Measurements from ENCODE around the gene CLASP1.
"Not testable (repeated sequence)": the region's sequence is repeated elsewhere in the genome, so short reads cannot be mapped to it uniquely, and the experiment has no call there.

The CLASP1 gene

DNA sequence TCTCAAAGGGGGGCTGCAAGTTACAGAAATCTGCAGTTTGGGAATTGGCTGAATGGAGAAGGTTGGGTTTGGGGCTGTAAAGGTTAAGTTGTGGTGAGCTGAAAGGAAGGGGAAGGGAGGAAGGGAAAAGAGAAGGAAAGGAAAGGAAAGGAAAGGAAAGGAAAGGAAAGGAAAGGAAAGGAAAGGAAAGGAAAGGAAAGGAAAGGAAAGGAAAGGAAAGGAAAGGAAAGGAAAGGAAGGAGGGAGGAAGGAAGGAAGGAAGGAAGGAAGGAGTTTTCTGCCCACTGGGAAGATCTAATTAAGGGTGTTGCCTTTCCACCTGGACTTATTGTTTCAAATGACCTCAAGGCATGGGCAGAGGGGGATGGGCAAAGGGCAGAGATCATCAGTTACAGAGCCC, 348.1 kb downstream of the CLASP1 start:
- not testable (repeated sequence) for DNase-seq

DNA sequence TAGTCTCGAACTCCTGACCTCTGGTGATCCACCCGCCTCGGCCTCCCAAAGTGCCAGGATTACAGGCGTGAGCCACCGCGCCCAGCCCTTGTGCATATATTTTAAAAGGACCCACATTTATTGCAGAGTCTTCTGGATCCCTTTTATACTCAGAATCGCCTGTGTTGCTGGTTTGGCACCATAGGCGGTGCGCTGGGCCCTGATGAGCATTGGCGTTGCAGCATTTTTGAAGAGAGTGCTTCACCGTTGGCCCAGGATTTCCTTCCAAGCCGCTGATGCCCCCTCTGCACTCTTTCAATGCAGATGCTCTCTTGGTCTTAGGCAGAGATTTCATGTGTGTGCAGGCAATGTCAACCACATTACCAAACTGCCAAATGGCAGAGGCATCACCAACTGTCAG, 350.8 kb downstream of the CLASP1 start:
- DNase-seq: no peak

DNA sequence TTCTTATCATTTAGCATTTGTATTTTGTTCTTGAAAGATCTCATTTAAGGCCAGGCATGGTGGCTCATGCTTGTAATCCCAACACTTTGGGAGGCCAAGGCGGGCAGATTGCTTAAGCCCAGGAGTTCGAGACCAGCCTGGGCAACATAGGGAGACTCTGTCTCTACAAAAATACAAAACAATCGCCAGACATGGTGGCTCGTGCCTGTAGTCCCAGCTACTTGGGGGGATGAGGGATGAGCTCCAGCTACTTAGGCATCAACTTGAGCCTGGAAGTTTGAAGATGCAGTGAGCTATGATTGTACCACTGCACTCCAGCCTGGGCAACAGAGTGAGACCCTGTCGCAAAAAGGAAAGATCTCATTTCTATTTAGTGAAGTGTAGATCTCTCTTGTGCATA, 351.4 kb downstream of the CLASP1 start:
- DNase-seq: not testable (repeated sequence)

DNA sequence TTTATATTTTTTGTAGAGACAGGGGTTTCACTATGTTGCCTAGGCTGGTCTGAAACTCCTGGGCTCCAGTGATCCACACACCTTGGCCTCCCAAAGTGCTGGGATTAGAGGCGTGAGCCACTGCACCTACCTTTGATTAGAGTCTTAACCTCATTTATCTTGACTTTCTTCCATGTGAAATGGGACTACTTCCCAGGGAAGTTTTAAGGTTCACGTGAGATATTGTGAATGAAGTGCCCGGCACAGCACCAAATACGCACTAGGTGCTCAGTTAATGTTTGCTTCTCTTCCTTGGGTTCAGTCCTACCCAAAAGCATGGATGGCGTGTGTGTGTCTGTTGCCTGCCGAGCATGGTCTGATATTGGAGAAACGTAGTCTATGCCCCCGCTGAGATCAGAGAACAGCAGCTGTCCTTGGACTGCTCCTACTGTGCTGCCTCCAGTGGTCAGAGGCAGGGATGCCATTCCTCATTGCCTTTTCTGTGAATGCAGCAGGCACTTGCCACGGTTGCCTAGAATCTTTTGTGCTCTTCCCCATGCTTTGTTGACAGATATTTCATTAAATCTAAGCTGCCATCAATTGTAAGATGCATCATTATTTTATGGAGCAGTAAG, 351.9 kb downstream of the CLASP1 start:
- DNase-seq: no peak

DNA sequence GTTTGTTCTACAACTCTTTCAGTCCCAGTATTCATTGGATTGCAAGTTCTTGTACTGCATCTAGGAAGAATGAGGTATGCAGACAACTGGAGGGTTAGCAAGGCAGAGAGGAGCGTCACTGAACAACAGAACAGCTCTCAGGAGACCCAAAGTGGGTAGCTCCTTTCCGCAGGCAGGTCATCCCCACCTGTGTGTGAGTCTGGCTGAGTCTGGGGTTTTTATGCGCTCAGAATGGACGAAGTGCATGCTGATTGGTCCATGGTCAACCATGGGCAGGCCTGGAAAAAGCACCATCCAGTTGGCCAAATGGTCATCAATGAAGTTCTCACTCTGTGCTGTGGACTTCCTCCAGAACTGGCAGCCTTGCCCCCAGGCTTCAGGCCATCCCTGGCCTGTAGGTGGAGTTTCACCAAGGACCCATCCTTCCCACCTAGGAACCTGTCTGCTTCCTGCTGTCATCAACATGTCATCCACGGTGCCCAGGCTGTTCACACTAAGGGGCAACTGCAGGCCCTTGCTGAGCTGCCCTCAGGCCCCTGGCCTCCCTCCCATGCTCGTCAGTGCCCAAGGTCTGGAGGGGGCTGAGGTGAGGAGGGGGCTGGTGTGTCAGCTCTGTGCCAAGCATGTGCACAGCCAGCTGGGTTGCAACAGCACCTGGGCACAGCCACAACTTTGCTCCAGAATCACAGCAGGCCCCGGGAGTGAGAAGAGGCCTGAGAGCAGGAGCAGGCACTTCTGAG, 353.2 kb downstream of the CLASP1 start:
- DNase-seq: no peak

DNA sequence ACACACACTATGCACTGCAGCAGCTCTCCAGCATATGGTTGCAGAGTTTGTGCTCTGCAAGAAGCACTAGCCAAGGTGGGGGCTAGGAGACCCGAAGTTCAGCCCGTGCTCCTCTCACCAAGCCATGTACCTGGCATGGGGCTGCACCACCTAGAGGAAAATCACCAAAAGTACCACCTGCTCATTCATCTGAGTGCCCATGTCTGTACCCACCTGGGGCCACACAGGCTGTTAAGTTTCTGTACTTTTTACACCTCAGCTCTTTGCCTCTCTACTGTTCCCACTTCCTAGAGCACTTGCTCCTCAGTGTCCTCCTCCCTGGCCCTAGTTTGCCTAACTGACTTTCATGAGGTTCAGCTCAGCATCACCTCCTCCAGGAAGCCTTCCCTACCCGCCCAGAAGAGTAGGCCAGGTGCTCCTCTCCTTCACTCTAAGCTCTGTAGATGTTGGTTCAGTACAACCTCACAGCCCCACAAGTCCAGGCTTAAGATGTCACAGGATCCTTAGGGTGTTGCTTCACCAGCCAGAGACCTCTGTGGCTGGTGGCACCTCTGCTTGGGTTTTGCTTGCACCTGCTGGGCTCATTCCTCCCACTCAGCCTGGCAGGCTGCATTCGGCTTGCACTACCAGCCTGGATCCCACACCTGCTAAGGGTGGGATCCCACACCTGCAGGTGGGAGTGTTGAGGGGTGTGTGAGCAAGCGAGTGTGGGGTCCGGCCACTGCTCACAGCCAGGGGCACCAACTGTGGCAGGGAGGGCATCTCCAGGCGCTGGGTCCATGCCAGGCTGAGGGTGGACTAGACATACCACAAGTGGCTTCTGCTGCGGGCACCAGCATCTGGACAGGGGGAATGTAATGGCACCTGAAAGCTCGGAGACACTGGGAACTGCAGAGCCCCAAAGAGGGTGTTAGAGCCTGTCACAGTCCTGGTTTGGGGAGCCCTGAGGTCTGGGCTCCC, 354.1 kb downstream of the CLASP1 start:
- no peak for DNase-seq

DNA sequence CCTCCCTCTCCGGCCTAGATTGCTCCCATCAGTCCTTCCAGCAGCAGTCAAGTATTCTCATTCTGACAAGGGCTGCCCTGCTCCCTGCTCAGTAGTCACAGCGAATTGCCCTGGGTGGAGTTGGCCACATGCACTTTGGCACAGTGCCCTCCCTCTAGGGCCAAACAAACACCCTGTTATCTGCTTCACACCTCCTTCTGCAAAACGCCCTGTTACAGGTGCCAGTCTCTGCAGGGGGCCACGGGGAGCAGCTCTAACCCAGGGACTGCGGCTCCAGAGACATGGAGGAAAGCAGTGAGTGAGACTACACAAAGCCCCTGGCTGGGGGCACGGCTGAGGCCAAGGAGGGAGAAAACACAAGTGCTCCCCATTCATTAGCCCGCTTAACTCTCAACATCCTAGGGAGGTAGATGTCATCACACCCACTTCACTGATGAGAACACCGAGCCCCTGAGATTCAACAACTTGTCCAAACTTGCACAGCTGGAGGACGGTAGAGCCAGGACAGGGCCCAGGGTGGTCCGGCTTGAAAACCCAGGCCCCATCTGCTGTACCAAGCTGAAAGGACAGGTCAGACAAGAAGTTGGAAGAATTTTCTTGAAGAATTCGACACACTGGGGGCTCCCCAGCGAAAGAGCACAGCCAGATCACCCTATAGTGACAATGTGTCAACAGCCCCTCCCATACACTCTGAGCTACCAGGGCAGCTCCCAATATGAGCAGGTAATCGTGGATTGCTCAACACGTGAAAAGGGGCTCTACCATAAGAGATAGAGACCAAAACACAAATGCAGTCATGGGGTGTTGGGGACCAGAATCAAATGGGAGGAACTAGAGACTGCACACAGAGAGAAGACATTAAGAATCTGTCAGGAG, 355.6 kb downstream of the CLASP1 start:
- DNase-seq: no peak

DNA sequence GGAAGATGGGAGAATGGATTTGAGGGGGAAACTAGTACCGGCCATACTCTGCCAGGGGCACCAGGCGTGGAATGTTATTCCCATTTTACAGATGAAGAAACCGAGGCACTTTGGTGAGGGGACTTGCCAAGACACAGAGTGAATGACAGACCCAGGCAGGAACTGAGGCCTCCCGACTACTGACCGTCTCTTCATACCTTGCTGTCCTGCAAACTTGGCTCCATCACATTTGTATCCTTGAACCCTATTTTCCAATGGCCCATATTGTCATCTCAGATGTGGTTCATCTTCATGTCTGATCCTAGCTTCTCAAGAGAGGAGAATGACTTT, 358.0 kb downstream of the CLASP1 start:
- no peak for DNase-seq

DNA sequence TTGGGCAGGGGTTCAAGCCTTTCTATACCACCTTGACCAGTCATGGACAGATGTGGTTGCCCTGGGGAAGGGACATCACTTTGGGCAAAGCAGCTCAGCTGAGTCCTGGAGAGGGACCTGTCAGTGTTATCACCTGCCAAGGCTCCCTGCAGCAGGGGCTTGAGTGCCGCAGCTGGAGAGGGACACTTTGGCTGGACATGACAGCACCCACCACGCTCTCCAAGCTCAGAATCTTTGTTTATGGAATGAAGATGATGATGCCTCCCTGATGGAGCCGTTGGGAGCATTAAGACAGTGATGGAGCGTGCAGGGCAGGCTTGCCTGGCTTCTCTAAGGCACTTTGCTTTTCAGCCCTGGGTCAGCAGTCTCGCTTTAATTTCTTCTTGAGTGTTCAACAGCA, 360.0 kb downstream of the CLASP1 start:
- no peak for DNase-seq

DNA sequence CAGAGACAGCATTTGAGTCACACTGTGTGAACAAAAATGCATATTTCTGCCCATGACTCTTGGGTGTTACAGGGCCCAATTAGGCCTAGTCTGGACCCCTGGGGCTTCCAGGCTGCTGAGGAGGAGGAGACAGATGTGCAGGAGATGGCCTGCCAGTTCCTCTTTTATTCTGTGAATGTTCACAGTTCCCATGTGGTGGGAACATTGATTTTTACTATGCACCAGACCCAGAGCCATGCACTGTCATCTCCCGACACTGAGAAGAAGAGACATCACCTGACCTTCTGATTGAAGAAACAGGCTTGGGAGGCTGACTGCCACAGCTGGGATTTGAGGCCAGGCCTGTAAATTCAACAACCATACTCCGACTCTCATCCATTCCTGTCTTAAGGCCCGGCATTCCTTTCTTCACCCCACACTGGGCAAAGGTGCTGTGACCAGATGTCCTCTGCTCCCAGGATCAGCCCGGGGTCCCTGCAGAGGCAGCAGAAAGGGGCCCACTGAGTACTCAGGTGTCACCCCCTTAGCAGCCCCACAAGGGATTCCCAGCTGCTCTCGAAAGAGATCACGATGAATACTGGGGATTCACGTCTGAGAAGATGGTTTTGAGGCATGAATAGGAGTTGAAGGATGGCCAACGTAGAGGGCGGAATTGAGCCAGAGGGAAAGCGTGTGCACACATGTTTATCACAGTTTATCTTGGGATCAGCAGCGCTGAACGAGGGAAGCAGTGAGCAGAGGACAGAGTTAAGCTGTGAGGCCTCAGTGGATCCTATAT, 360.6 kb downstream of the CLASP1 start:
- no peak for DNase-seq

DNA sequence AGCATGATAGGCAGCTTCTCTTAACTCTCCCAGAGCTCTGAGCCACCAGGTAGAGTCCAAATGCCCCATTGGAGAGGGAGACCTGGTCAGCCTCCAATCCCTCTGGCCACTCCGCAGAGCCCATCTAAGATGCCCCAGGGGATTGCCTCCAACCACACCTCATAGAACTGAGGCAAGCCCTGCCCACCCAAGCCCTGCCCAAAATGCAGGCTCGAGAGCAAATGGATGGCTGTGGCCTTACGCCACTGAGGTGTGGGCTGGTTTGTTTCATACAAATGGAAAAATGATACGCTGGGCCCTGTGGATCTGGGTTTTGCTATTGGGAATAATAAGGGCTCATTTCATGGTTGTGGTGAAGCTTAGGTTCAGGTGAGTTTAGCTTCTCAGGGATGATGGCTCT, 361.3 kb downstream of the CLASP1 start:
- no peak for DNase-seq

Measured in activated CD8-positive, alpha-beta memory T cell treated with anti-CD3 and anti-CD28 coated beads, Interleukin-2, amount 50 U/mL, for 48 hours (primary cell).